Measurements from ENCODE around the gene TGFB2.

DNA sequence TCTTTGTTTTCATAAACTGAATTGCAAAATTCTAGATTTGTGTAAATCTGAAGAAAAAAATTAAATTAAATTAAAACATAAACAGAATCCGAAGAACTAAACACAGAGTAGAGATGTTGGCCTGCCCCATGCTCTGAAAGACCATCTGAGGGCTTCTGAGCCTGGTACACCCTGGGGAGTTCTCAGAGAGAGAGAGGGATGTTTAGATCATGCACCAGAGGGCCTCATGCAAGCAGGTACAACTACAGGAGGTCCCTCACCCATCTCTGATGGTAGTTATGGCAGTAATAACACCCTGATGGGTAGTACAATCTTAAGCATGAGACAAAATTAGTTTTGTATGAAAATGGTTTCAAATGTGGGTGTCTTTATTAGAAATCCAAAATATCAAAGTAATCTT is 127.7 kb downstream of the TGFB2 start:
- TF ChIP-seq, protein P1, sequence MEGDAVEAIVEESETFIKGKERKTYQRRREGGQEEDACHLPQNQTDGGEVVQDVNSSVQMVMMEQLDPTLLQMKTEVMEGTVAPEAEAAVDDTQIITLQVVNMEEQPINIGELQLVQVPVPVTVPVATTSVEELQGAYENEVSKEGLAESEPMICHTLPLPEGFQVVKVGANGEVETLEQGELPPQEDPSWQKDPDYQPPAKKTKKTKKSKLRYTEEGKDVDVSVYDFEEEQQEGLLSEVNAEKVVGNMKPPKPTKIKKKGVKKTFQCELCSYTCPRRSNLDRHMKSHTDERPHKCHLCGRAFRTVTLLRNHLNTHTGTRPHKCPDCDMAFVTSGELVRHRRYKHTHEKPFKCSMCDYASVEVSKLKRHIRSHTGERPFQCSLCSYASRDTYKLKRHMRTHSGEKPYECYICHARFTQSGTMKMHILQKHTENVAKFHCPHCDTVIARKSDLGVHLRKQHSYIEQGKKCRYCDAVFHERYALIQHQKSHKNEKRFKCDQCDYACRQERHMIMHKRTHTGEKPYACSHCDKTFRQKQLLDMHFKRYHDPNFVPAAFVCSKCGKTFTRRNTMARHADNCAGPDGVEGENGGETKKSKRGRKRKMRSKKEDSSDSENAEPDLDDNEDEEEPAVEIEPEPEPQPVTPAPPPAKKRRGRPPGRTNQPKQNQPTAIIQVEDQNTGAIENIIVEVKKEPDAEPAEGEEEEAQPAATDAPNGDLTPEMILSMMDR (IDR thresholded peaks at IDR 0.05; ENCODE audit: borderline replicate concordance, extremely low read depth, low read length, poor library complexity, severe bottlenecking): no peak
- no peak for TF ChIP-seq EZH2 (IDR thresholded peaks at IDR 0.05; ENCODE audit: borderline replicate concordance, low read depth, low read length, severe bottlenecking)

All from DND-41 (cell line).